HG03521 (cell line): ENCODE data around the gene PPAT.
"Not testable (repeated sequence)": the region's sequence is repeated elsewhere in the genome, so short reads cannot be mapped to it uniquely, and the experiment has no call there.

Experiments
- ATAC-seq: cut with Tn5 transposase; IDR thresholded peaks from one replicate; pipeline ENCODE4 v1.9.1; 2021; ENCODE audit warnings: mild to moderate bottlenecking, moderate library complexity; ENCODE audit not compliant: unreplicated experiment

The PPAT gene

GRCh38 chr4:56435140-56435926, at the start of gene PPAT:
Gene PPAT (minus strand): TSS chr4:56435615. CDS start chr4:56435477, 138 bp downstream.
- ATAC-seq, result peak; percentile 70

- ATAC-seq, result no peak
These were observed 45.3 kb upstream of the PPAT start for GRCh38 chr4:56480691-56481090.

GRCh38 chr4:56477192-56477702, 41.8 kb upstream of the PPAT start:
- ATAC-seq, result no peak

- peak; percentile 70 for ATAC-seq
These were observed 40.5 kb upstream of the PPAT start for GRCh38 chr4:56475917-56476316.

GRCh38 chr4:56469489-56470210, 34.2 kb upstream of the PPAT start:
- no peak for ATAC-seq

GRCh38 chr4:56468097-56468422, 32.6 kb upstream of the PPAT start:
- peak; percentile 32 for ATAC-seq

GRCh38 chr4:56467284-56468096, 32.1 kb upstream of the PPAT start, which contains the start of gene SRP72:
Gene SRP72 (plus strand): TSS chr4:56467617. CDS start chr4:56467636, 19 bp downstream.
- peak; percentile 93 for ATAC-seq

- ATAC-seq, result no peak
These were observed 31.5 kb upstream of the PPAT start for GRCh38 chr4:56466910-56467283.

- ATAC-seq, result not testable (repeated sequence)
These were observed 30.9 kb upstream of the PPAT start for GRCh38 chr4:56466296-56466761.

- ATAC-seq, result no peak
These were observed 30.3 kb upstream of the PPAT start for GRCh38 chr4:56465599-56466295.

GRCh38 chr4:56464581-56464980, 29.2 kb upstream of the PPAT start:
- ATAC-seq, result no peak

GRCh38 chr4:56463711-56464110, 28.3 kb upstream of the PPAT start:
- no peak for ATAC-seq

GRCh38 chr4:56462157-56462556, 26.7 kb upstream of the PPAT start:
- no peak for ATAC-seq

GRCh38 chr4:56460085-56460484, 24.7 kb upstream of the PPAT start:
- ATAC-seq, result no peak

- no peak for ATAC-seq
These were observed 14.9 kb upstream of the PPAT start for GRCh38 chr4:56450342-56450741.

GRCh38 chr4:56449475-56449874, 14.1 kb upstream of the PPAT start:
- ATAC-seq, result not testable (repeated sequence)

GRCh38 chr4:56448301-56448700, 12.9 kb upstream of the PPAT start:
- ATAC-seq, result no peak

- no peak for ATAC-seq
These were observed 10.3 kb upstream of the PPAT start for GRCh38 chr4:56445699-56446098.

GRCh38 chr4:56444719-56445118, 9.3 kb upstream of the PPAT start:
- ATAC-seq, result no peak

- ATAC-seq, result no peak
These were observed 5.6 kb upstream of the PPAT start for GRCh38 chr4:56440983-56441382.

GRCh38 chr4:56438766-56439165, 3.4 kb upstream of the PPAT start:
- no peak for ATAC-seq
